HepG2 (cell line): Measurements from ENCODE around the gene TJP3.

ENCODE experiments used
- EP300 ChIP-seq, 3 experiments: sonication (generic) in 1 of 3; formaldehyde crosslinking in 1 of 3; IDR thresholded peaks; 2 replicates each; pipeline versions ENCODE4 v1.5.1 to v1.6.1; 2011 to 2020; ENCODE audit warnings: low read depth in 2 of 3, low read length in 2 of 3, borderline replicate concordance in 1 of 3, improper control_type of control experiment in 1 of 3, mild to moderate bottlenecking in 1 of 3, missing genetic modification reagents in 1 of 3, moderate library complexity in 1 of 3
- EZH2 ChIP-seq: conservative IDR thresholded peaks from 2 replicates; pipeline ENCODE4 v1.6.1; 2012; ENCODE audit warnings: mild to moderate bottlenecking, low read depth, low read length, moderate library complexity
- KAT7 ChIP-seq: IDR thresholded peaks from 2 replicates; pipeline ENCODE4 v1.6.1; 2018; ENCODE audit warnings: borderline replicate concordance, missing compliant biosample characterization
- MAFG ChIP-seq: sonication (generic); formaldehyde crosslinking; IDR thresholded peaks from 2 replicates; pipeline ENCODE4 v1.5.1; 2020; ENCODE audit warnings: mild to moderate bottlenecking, missing genetic modification reagents
- MAZ ChIP-seq, 2 experiments: sonication (generic) in 1 of 2; formaldehyde crosslinking in 1 of 2; IDR thresholded peaks; 2 replicates each; pipeline versions ENCODE4 v1.5.0 to v1.6.1; 2012 to 2020; ENCODE audit warnings: low read depth in 2 of 2, mild to moderate bottlenecking in 2 of 2, borderline replicate concordance in 1 of 2, improper control_type of control experiment in 1 of 2, low read length in 1 of 2, missing genetic modification reagents in 1 of 2, moderate library complexity in 1 of 2
- NCOA2 ChIP-seq: sonication (generic); formaldehyde crosslinking; IDR thresholded peaks from 2 replicates; pipeline ENCODE4 v1.8.0; 2022; ENCODE audit warnings: inconsistent platforms
- POLR2A ChIP-seq, 2 experiments: IDR thresholded peaks; 2 replicates each; pipeline ENCODE4 v1.6.1; 2011; ENCODE audit warnings: low read depth in 2 of 2, low read length in 2 of 2, mild to moderate bottlenecking in 1 of 2, moderate library complexity in 1 of 2; ENCODE audit not compliant: insufficient read depth in 1 of 2
- TF ChIP-seq, protein P1 (sequence below): sonication (generic); formaldehyde crosslinking; conservative IDR thresholded peaks from 2 replicates; pipeline ENCODE4 v1.4.0; 2020; ENCODE audit warnings: missing genetic modification reagents
- TF ChIP-seq, protein P2 (sequence below): sonication (generic); formaldehyde crosslinking; IDR thresholded peaks from 2 replicates; pipeline ENCODE4 v1.5.0; 2020; ENCODE audit warnings: mild to moderate bottlenecking, missing genetic modification reagents, moderate library complexity
- TF ChIP-seq, protein P3 (sequence below): sonication (generic); formaldehyde crosslinking; IDR thresholded peaks from 2 replicates; pipeline ENCODE4 v1.4.0; 2020; ENCODE audit warnings: missing genetic modification reagents, mild to moderate bottlenecking, borderline replicate concordance
- TF ChIP-seq, protein P4 (sequence below), 2 experiments: fragments of 450-650 bp in 1 of 2; sonication (generic) in 1 of 2; formaldehyde crosslinking in 1 of 2; IDR thresholded peaks; 2 replicates each; pipeline versions ENCODE4 v1.6.1 to v1.8.0; 2016 to 2022; ENCODE audit warnings: antibody characterized with exemption in 1 of 2, mild to moderate bottlenecking in 1 of 2, missing genetic modification reagents in 1 of 2
- TF ChIP-seq, protein P5 (sequence below): sonication (generic); formaldehyde crosslinking; conservative IDR thresholded peaks from 2 replicates; pipeline ENCODE4 v1.5.0; 2020; ENCODE audit warnings: missing genetic modification reagents

DNA sequence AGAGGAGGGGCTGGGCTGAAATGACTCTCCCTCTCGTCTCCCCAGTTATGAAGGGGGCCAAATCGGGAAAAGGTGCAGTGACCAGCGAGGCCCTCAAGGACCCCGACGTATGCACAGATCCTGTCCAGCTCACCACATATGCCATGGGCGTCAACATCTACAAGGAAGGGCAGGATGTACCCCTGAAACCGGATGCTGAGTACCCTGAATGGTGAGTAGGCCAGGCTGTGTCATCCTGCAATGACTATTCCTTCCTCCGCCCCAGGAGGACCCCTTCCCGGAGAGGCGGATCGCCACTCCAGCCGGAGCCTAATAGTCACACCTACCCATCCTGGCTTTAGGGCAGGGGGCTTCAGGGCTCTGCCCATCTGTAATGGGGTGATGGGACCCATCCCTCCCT lies 56.9 kb downstream of the TJP3 start:
- TF ChIP-seq NCOA2 (no peak), EZH2 (no peak), KAT7 (CRISPR knock-in tag) (no peak), MAFG (CRISPR knock-in tag) (no peak), POLR2A (IDR thresholded peaks at IDR 0.05; ENCODE audit: insufficient read depth in 1 of 2, low read depth in 2 of 2, low read length in 2 of 2) (no peak), MAZ (IDR thresholded peaks at IDR 0.05; ENCODE audit: borderline replicate concordance, low read depth, low read length) (no peak), MAZ (CRISPR knock-in tag; IDR thresholded peaks at IDR 0.05; ENCODE audit: low read depth) (no peak), EP300 (IDR thresholded peaks at IDR 0.05; ENCODE audit: low read depth in 2 of 2, low read length in 2 of 2) (no peak), EP300 (CRISPR knock-in tag; IDR thresholded peaks at IDR 0.05; ENCODE audit: borderline replicate concordance) (no peak)
- TF ChIP-seq, protein P1, sequence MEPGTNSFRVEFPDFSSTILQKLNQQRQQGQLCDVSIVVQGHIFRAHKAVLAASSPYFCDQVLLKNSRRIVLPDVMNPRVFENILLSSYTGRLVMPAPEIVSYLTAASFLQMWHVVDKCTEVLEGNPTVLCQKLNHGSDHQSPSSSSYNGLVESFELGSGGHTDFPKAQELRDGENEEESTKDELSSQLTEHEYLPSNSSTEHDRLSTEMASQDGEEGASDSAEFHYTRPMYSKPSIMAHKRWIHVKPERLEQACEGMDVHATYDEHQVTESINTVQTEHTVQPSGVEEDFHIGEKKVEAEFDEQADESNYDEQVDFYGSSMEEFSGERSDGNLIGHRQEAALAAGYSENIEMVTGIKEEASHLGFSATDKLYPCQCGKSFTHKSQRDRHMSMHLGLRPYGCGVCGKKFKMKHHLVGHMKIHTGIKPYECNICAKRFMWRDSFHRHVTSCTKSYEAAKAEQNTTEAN (CRISPR knock-in tag), result no peak
- TF ChIP-seq, protein P2, sequence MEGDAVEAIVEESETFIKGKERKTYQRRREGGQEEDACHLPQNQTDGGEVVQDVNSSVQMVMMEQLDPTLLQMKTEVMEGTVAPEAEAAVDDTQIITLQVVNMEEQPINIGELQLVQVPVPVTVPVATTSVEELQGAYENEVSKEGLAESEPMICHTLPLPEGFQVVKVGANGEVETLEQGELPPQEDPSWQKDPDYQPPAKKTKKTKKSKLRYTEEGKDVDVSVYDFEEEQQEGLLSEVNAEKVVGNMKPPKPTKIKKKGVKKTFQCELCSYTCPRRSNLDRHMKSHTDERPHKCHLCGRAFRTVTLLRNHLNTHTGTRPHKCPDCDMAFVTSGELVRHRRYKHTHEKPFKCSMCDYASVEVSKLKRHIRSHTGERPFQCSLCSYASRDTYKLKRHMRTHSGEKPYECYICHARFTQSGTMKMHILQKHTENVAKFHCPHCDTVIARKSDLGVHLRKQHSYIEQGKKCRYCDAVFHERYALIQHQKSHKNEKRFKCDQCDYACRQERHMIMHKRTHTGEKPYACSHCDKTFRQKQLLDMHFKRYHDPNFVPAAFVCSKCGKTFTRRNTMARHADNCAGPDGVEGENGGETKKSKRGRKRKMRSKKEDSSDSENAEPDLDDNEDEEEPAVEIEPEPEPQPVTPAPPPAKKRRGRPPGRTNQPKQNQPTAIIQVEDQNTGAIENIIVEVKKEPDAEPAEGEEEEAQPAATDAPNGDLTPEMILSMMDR, result no peak
- TF ChIP-seq, protein P3, sequence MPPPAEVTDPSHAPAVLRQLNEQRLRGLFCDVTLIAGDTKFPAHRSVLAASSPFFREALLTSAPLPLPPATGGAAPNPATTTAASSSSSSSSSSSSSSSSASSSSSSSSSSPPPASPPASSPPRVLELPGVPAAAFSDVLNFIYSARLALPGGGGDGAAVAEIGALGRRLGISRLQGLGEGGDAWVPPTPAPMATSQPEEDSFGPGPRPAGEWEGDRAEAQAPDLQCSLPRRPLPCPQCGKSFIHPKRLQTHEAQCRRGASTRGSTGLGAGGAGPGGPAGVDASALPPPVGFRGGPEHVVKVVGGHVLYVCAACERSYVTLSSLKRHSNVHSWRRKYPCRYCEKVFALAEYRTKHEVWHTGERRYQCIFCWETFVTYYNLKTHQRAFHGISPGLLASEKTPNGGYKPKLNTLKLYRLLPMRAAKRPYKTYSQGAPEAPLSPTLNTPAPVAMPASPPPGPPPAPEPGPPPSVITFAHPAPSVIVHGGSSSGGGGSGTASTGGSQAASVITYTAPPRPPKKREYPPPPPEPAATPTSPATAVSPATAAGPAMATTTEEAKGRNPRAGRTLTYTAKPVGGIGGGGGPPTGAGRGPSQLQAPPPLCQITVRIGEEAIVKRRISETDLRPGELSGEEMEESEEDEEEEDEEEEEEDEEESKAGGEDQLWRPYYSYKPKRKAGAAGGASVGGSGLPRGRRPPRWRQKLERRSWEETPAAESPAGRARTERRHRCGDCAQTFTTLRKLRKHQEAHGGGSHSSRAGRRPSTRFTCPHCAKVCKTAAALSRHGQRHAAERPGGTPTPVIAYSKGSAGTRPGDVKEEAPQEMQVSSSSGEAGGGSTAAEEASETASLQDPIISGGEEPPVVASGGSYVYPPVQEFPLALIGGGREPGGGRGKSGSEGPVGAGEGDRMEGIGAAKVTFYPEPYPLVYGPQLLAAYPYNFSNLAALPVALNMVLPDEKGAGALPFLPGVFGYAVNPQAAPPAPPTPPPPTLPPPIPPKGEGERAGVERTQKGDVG (CRISPR knock-in tag), result no peak
- TF ChIP-seq, protein P4, sequence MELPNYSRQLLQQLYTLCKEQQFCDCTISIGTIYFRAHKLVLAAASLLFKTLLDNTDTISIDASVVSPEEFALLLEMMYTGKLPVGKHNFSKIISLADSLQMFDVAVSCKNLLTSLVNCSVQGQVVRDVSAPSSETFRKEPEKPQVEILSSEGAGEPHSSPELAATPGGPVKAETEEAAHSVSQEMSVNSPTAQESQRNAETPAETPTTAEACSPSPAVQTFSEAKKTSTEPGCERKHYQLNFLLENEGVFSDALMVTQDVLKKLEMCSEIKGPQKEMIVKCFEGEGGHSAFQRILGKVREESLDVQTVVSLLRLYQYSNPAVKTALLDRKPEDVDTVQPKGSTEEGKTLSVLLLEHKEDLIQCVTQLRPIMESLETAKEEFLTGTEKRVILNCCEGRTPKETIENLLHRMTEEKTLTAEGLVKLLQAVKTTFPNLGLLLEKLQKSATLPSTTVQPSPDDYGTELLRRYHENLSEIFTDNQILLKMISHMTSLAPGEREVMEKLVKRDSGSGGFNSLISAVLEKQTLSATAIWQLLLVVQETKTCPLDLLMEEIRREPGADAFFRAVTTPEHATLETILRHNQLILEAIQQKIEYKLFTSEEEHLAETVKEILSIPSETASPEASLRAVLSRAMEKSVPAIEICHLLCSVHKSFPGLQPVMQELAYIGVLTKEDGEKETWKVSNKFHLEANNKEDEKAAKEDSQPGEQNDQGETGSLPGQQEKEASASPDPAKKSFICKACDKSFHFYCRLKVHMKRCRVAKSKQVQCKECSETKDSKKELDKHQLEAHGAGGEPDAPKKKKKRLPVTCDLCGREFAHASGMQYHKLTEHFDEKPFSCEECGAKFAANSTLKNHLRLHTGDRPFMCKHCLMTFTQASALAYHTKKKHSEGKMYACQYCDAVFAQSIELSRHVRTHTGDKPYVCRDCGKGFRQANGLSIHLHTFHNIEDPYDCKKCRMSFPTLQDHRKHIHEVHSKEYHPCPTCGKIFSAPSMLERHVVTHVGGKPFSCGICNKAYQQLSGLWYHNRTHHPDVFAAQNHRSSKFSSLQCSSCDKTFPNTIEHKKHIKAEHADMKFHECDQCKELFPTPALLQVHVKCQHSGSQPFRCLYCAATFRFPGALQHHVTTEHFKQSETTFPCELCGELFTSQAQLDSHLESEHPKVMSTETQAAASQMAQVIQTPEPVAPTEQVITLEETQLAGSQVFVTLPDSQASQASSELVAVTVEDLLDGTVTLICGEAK (IDR thresholded peaks at IDR 0.05), result no peak
- TF ChIP-seq, protein P4 (CRISPR knock-in tag; IDR thresholded peaks at IDR 0.05), result no peak
- TF ChIP-seq, protein P5, sequence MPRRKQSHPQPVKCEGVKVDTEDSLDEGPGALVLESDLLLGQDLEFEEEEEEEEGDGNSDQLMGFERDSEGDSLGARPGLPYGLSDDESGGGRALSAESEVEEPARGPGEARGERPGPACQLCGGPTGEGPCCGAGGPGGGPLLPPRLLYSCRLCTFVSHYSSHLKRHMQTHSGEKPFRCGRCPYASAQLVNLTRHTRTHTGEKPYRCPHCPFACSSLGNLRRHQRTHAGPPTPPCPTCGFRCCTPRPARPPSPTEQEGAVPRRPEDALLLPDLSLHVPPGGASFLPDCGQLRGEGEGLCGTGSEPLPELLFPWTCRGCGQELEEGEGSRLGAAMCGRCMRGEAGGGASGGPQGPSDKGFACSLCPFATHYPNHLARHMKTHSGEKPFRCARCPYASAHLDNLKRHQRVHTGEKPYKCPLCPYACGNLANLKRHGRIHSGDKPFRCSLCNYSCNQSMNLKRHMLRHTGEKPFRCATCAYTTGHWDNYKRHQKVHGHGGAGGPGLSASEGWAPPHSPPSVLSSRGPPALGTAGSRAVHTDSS, result no peak
